ENCODE measurements around the gene IL5. TPM values are rescaled to one million over a fixed set of nuclear protein-coding genes. Genes with fewer than 3 reads are reported as not detected.
A peak's percentile ranks its signal among the peaks of the same experiment; 100 is the strongest.
"Not testable (repeated sequence)": the region's sequence is repeated elsewhere in the genome, so short reads cannot be mapped to it uniquely, and the experiment has no call there.

IL5 gene
- total RNA-seq, 4 donors from 2014 or later = not detected

DNA sequence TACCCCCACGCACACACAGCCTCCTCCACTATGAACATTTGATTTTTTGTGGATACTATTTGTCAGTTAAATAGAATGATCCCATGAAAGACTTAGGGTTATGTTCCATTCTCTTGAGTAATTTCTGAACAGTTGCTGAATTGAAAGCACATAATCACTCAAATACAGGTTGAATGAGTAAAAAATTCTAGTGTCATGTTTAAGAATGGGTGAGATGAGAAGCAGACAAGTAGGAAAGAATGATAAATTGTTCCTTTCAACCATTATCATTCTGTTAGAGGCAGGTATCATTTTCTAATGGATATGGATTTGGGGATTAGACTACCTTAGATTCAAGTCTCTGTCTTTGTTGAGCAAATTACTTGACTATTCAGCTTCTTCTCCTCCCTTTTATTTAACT, 32.8 kb upstream of the IL5 start:
- 98 to 100% methylated on average over 1 of the region's 1 CpG for WGBS, 2 donors

DNA sequence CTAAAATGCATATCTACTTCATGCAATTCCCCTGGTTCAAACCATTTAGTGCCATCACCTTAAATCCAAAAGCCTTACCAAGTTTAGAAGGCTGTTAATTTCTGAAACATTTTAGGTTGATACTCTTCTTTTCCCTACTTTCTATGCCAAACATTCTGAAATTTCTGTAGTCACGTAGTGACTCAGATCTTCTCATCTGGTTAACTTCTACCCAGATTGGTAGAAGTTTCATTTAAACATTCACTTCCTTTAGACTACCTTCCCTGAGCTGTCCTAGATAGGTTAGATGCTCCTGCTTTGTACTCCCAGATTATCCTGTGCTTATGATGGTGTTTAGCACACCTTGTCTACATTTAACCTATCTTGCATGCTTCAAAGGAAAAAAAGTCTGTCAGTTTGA, 23.3 kb upstream of the IL5 start:
- TF ChIP-seq POLR2A (IDR thresholded peaks at IDR 0.05) = no peak
- TF ChIP-seq, protein P1, sequence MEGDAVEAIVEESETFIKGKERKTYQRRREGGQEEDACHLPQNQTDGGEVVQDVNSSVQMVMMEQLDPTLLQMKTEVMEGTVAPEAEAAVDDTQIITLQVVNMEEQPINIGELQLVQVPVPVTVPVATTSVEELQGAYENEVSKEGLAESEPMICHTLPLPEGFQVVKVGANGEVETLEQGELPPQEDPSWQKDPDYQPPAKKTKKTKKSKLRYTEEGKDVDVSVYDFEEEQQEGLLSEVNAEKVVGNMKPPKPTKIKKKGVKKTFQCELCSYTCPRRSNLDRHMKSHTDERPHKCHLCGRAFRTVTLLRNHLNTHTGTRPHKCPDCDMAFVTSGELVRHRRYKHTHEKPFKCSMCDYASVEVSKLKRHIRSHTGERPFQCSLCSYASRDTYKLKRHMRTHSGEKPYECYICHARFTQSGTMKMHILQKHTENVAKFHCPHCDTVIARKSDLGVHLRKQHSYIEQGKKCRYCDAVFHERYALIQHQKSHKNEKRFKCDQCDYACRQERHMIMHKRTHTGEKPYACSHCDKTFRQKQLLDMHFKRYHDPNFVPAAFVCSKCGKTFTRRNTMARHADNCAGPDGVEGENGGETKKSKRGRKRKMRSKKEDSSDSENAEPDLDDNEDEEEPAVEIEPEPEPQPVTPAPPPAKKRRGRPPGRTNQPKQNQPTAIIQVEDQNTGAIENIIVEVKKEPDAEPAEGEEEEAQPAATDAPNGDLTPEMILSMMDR (IDR thresholded peaks at IDR 0.05) = no peak
- 85 to 97% methylated on average over 1 of the region's 1 CpG for WGBS, 2 donors
- H3K4me3 ChIP-seq (ENCODE audit: low read depth, poor library complexity, severe bottlenecking) = no peak overlapping the region
- no peak for DNase-seq (ENCODE audit: low spot score in 2 of 2)
- intact Hi-C loops (cut with DNase I; ENCODE audit: low total_unique reads) = no loop called here

More for the DNA sequence above, 32.8 kb upstream of the IL5 start:
- no peak overlapping the region for H3K4me3 ChIP-seq (ENCODE audit: low read depth, poor library complexity, severe bottlenecking)
- intact Hi-C loops (cut with DNase I; ENCODE audit: low total_unique reads) = no loop called here
- DNase-seq (ENCODE audit: low spot score in 2 of 2) = no peak
- TF ChIP-seq, protein P1 (IDR thresholded peaks at IDR 0.05) = no peak
- TF ChIP-seq POLR2A (IDR thresholded peaks at IDR 0.05) = no peak

DNA sequence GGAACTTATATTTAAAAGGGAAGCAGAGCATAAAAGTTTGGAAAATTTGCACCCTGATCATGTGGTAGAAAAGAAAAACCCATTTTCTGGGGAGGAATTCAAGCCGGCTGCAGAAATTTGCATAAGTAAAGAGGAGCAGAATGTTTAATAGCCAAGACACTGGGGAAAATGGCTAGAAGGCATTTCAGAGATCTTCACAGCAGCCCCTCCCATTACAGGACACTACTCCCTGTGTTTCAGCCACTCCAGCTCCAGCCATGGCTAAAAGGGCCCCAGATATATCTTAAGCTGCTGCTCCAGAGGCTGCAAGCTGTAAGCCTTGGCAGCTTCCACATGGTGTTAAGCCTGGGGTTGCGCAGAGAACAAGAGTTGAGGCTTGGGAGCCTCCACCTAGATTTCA, 21.2 kb upstream of the IL5 start:
- intact Hi-C loops (cut with DNase I; ENCODE audit: low total_unique reads); DNase-seq (ENCODE audit: low spot score in 2 of 2); H3K4me3 ChIP-seq (ENCODE audit: low read depth, poor library complexity, severe bottlenecking): not testable (repeated sequence)
- WGBS, 2 donors = 98 to 100% methylated on average over 2 of the region's 2 CpGs

DNA sequence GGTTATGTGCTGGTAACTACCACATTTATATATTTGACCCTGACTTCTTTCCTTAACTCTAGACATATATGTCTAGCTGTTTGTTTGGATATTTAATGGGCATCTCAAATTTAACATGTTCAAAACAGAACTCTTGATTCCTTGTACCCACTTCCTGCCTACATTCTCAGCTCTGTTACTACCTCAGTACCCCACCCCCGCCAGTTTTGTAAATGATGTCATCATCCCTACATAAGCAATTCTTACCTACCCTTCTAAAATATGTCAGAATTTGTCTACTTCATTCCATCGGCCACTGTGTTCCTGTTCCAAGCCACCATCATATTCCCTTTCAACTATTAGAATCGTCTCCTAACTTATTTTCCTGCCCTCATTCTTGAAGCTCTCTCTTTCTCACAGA, 18.3 kb upstream of the IL5 start:
- DNase-seq (ENCODE audit: low spot score in 2 of 2) = no peak
- intact Hi-C loops (cut with DNase I; ENCODE audit: low total_unique reads) = no loop called here
- no peak overlapping the region for H3K4me3 ChIP-seq (ENCODE audit: low read depth, poor library complexity, severe bottlenecking)
- 97 to 98% methylated on average over 3 of the region's 3 CpGs for WGBS, 2 donors
- TF ChIP-seq, protein P1 (IDR thresholded peaks at IDR 0.05) = no peak
- no peak for TF ChIP-seq POLR2A (IDR thresholded peaks at IDR 0.05)

DNA sequence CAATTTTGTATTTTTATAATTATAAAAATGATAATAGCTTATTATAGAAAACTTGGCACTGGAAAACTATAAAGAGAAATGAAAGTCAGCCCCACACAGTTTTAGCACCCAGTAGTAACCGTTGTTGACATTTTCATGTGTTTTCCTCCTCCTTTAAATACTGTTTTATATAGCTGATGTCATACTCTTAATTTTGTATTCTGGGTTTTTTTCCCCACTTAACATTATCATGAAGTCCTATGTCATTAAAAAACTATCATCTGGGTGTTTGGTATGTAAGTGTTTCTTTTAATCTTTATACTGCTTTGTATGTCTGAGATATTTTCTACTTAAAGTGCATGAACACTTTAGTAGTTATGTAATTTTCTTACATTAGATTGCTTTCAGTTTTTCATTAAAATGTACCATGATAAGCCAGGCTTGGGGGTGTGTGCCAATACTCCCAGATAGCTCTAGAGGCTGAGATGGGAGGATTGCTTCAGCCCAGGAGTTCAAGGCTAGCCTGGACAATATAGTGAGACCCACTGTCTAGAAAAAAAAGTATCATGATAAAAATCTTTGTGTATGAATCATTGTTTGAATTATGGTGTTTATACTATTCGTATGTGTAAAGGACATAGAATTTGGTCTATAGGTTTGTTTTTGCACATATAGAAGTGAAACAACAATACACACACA, 16.2 kb upstream of the IL5 start:
- no peak for DNase-seq (ENCODE audit: low spot score in 2 of 2)
- 84 to 87% methylated on average over 2 of the region's 2 CpGs for WGBS, 2 donors
- no peak overlapping the region for H3K4me3 ChIP-seq (ENCODE audit: low read depth, poor library complexity, severe bottlenecking)
- no peak for TF ChIP-seq POLR2A (IDR thresholded peaks at IDR 0.05)
- TF ChIP-seq, protein P1 (IDR thresholded peaks at IDR 0.05) = no peak
- intact Hi-C loops (cut with DNase I; ENCODE audit: low total_unique reads) = no loop called here

DNA sequence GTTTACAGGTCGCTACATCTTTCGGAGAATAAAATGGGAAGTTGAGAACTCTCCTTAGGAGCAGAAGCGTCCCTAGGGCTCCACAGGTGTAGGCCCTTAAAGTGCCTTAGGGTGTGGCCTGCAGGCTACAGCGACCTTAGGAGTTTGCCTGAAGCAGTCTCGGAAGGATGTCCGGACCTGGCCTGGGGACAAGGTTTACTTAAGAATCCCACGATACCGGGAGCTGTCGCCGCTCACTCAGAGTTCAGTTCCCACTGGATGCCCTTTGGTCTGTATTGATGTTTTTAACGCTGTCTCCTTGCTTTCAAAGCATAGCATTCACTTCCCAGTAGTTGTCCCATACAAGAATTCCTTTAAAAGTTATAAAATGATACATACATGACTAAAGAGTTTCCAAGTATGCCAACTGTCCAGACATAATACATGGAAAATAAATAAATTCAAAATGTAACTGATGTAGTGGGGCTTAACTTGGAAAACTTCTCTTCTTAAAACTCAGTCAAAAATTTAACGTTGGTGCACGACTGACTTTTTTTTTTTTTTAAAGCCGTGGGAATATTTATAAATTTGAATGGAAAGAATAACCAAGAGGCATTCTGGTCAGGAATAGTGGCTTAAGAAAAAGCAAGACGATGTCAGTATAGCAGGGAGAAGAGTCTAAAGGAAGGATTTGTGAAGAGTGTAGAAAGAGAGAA, 14.3 kb upstream of the IL5 start:
- DNase-seq (ENCODE audit: low spot score in 2 of 2) = peak in 1 of 2 donors; percentile 24
- intact Hi-C loops (cut with DNase I; ENCODE audit: low total_unique reads) = no loop called here
- H3K4me3 ChIP-seq (ENCODE audit: low read depth, poor library complexity, severe bottlenecking) = peak overlapping the region; percentile 82
- WGBS, 2 donors = 4 to 5% methylated on average over 12 to 15 of the region's 15 CpGs
- TF ChIP-seq, protein P1 (IDR thresholded peaks at IDR 0.05) = no peak
- TF ChIP-seq POLR2A (IDR thresholded peaks at IDR 0.05) = no peak
